GM18868 (cell line): ENCODE data around the gene TRIM44.

Source experiments
- ATAC-seq: cut with Tn5 transposase; IDR thresholded peaks from one replicate; pipeline ENCODE4 v1.9.1; 2021; ENCODE audit warnings: mild to moderate bottlenecking, moderate library complexity; ENCODE audit not compliant: unreplicated experiment

Gene TRIM44

DNA sequence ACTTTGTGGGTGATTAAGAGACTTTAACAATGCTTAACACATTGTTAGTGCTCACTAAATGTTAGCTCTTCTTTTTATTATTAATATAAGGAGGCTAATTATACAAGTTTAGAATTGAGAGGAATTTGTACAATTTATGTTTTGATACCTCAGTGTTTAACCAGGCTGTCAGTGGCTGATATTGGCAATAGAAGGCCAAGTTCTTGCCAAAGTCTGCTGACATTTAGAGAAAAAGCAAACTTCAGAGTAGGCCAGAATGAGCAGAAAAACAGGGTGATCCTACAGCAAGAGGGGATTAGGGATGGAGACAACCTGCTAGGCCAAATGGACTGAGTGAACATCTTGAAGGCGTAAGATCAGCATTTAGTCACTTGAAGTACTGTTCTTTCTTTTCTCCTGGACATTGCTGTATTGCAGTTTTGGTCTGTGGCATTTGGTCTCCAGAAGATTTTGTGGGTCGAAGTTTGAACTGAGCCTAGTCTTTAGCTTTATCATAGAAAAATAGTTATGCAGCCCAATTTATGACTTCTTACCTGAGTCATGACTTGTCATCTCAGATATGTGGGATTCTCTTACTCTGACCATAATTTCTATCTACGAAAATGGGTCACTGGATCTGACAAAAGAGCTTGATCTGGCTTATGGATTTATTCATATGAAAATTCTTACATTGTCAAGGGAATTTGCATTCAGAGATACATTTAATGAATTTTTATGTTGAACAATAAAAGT lies 9.0 kb downstream of the TRIM44 start:
- ATAC-seq: no peak

- no peak for ATAC-seq
Observed at GRCh38 chr11:35672608-35673007, 10.0 kb downstream of the TRIM44 start.

GRCh38 chr11:35675901-35676610 lies 13.5 kb downstream of the TRIM44 start:
- no peak for ATAC-seq

- no peak for ATAC-seq
Observed at GRCh38 chr11:35676611-35676965, 14.0 kb downstream of the TRIM44 start.

GRCh38 chr11:35677904-35678303 lies 15.3 kb downstream of the TRIM44 start:
- ATAC-seq: no peak

DNA sequence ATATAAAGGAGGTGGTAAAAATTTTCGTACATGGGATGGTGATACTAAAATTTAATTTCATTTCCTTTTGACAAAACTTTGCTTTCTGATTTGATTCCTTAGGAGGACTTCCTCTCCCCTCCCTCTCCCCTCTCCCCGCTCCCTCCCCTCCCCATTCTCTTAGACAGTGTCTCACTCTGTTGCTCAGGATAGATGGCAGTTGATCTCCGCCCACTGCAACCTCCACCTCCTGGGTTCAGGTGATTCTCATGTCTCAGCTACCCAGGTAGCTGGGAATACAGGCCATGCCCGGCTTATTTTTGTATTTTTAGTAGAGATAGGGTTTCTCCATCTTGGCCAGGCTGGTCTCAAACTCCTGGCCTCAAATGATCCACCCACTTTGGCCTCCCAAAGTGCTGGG lies 15.9 kb downstream of the TRIM44 start:
- no peak for ATAC-seq

DNA sequence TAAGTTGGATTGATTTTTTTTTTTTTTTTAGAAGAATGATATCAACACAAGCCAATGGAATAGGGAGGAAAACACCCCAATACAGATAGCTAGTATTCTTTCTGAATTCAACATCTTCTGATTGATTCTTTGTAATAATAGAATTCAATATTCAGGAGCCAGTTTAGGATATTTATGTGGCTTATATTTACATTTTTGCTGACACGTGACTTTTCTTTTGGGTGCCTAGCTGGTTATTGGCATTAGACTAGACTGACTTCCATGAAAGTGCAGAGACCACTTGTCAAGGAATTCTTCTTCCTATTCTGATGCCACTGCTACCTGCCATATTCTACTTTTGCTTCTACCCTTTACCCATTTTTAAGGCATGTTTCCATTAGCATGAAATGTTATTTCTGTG lies 16.4 kb downstream of the TRIM44 start:
- no peak for ATAC-seq

GRCh38 chr11:35680506-35680905 lies 17.9 kb downstream of the TRIM44 start:
- ATAC-seq: no peak

DNA sequence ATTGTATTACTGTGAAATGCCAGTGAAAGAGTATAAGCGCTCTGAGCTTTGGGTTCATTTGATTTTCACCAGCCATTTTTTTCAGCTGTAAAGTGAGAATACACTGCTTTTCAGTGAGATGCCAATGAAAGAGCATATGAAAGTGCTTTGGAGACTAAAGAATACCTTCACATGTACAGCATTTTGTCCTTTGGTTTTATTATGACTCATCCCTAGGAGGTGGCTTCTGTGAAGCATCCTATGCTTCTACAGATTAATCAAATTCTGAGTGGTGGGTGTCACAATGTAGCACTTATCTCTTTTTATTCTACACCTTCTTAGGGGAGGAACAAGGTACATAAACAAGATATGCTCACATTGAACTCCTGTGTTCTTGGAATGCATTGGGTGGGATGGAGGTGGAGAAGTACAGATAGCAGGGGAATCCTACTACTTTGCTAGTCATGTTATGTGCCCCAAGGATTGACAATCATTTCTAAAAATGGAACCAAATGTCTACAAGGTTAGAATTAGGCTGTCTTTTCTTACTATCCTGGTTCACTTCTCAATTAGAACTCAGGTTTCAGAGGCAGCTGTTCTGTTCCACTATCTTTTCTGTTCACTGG lies 18.7 kb downstream of the TRIM44 start:
- ATAC-seq: peak; percentile 45

DNA sequence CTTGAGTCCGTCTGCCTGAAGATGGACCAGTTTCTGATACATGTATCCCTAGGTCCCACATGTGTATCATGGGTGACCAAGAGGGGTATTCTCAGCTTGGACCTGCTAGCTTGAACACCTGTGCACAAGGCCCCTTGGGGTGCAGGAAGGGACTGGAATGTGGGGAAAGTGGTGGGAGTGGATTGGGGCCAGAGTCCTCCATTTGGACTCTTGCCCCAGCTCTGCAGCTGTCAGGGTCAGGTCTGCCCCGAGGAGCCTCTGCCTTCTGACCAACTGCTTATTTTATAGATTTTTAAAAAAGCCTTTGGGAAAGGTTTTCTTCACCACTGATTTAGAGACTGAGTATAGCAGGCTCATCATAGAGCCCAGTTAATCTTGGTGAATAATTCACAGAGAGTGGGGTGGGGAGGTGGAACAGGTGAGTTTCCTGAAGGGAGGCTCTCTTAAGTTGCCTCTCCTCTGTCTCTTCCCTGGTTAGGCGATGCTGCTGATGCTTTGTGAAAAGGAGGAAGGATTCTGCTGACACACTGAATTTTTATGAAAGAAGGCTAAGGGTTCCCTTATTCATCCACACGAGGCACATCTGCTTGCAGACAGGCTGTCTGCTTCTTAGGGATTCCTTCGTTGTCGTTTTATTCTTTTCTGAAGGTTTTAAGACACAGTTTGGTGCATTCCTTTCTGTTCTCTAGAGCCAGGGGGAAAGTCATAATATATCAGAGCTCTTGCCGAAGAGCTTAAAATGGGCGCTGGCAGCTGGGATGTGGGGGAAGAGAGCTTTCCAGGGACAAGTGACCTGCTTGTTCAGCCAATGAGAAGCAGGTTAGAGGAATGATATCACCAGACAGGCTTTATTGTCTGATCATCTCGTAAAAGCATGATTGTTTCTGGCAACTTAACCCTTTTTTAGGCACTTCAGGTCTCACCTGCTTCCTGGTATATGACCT lies 19.9 kb downstream of the TRIM44 start:
- ATAC-seq: no peak

DNA sequence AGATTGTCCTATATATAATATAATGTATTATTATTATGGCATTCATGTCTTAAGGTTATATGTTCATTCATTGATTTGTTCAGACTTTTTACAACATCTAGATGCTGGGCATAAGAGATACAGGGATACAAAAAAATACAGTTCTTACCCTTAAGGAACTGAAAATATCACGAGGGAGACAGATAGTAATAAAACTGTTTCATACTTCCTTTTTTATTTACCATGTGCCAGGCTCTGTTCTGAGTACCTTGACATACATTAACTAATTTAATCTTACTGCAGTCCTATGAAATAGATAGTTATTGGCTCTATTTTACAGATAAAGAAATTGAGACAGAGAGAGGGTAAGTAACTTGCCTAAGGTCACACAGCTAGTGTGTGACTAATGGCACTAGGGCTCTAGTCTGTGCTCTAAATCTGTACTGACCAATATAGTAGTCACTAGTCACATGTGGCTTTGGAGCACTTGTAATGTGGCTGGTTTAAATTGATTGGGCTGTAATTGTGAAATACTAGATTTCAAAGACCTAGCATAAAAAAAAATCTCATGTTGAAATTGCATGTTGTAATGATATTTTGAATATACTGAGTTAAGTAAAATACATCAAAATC lies 21.3 kb downstream of the TRIM44 start:
- ATAC-seq: peak; percentile 71

DNA sequence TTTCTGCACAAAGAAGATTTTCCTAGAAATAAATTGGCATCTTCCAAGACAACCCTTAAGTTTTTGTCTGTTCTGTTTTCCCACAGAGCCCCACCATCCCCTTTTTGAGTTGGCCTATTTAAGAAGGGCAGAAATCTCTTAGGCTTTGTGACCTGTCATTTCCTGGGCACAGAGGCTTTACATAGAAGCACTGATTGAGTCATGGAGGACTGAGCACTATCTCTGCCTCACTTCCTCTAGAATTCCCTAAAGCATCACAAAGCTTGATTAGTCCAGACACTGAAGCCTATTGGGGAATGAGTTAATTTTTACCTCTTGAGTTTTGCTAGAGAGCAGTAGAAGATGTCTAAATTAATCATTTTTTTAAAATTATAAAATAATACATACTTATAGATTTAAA lies 25.4 kb downstream of the TRIM44 start:
- ATAC-seq: no peak

DNA sequence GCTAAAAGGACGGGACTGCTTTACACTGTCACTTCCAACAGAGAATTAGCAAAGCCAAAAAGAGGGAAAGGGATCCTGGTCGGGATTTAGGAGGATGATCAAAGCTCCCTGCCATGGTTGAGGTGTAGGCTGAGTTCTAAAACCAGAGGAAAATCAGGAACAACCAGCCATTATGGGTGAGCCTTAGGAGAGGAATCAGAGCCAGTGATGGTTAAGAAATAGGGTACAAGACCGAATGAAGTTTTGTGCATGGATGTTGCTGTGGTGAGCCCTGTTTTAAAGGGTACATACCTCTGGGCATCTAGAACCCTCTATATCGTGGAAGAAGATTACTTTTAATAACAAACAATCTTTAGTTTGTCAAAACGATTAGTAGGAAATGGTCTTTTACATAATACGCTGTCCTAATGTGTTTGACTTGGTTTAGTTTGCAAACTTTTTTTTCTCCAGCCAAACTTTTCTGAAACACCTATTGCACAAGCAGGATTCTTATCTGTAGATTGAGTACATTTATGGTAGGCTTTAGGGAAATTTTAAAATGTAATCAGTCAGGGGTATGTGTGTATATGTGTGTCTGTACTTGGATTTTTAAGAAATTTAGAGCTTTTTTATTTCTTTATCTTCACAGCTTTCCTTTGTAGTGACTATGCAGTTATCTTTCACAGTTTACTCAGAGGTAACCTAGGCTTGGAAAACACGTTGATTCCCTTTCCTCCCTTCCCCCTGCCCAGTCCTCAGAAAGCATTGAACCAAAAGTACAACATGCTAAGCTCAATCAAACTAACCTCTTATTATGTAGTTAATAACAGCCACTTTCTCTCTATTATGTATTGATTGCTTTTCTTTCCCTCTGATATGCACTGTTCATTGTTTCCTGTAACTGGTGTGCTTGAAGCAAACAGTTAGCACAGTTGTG lies 26.8 kb downstream of the TRIM44 start:
- ATAC-seq: no peak

DNA sequence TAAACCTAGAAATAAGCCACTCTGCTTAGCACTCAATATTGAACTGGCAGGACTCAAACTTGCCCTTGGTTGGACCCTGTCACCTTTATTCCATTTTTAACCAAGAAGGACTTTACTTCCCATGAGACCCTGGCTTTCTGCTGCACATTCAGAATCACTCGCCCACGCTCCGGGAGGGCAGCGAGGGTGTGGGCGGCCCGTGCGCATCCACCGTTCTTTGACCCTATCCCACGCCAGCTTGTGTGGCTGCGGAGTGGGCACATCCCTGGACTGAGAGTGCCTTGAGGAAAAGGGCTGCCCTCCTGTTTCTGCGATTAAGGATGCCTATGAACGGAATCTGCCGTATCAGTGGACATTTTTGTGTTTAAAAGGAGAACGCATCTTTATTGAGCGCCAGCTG lies 39.6 kb downstream of the TRIM44 start:
- no peak for ATAC-seq

- ATAC-seq: no peak
Observed at GRCh38 chr11:35709376-35709775, 46.8 kb downstream of the TRIM44 start.

DNA sequence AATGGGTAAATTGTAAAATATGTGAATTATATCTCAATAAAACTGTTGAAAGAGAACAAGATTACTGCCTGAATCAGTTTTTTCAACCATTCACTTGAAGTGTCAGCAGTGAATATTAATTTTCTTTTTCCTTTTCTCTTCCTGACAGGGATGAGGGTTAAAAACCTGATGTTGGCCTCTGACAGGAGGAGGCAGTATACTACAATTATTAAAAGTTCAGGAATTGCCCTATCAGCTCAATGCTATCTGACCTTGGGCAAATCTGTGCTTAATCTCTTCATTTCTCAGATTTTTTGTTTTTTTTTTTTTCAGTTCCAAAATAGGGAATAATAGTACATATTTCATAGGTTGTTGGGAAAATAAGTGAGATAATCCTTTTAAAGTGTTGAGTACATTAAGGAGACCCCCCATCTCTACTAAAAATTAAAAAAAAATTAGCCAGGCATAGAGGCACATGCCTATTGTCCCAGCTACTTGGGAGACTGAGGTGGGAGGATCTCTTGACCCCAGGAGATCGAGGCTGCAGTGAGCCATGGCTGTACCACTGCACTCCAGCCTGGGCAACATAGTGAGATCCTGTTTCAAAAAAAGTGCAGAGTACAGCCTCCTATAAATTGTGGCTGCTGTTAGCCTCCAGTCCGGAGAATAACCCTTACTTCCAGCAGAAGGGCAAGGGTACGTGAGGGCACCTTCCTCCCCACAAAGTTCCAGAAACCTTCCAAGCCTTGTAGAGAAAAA lies 48.8 kb downstream of the TRIM44 start:
- ATAC-seq: no peak

GRCh38 chr11:35711924-35712323 lies 49.3 kb downstream of the TRIM44 start:
- ATAC-seq: no peak

GRCh38 chr11:35712533-35712932 lies 50.0 kb downstream of the TRIM44 start:
- no peak for ATAC-seq
